HG02571 (cell line): Measurements from ENCODE around the gene PDE7B.

Experiments
- ATAC-seq: cut with Tn5 transposase; IDR thresholded peaks from one replicate; pipeline ENCODE4 v1.9.1; 2021; ENCODE audit warnings: mild to moderate bottlenecking, moderate library complexity; ENCODE audit not compliant: unreplicated experiment

Gene PDE7B

DNA sequence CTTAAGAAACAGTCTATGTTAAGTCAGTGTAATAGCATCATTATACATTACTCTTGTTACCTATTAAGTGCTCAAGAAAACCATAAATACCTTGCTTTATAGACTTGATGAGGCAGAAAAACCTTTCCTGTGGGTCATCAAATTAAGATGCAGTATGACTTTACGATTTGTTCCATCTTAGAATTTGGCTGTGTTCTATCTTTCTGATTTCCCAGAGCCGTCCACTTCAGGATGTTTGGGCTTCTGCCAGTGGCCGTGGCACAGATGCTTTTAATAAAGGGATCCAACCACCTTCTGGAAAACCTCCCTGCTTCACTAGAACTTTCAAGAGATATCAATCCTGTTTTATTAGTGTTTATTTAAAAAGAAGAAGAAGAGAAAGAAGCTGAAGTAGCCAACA is 71.2 kb downstream of the PDE7B start:
- no peak for ATAC-seq

DNA sequence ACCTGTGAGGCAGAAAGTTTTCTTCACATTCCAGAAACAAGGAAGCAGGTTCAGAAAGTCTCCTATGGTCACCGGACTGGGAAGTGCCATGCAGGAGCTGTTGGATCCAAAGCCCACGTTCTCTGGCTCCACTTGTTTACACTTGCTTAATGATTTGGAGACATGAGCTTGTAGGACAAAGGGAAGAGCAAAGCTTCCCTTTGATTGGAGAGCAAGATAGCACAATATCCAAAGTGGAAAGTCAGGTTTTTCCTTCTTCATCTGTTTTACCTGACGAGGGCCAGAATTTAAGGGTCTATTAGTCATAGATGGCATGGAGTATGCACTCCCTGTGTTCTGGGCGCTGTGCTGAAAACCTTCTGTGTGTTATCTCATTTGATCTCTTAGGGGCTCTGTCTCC is 81.2 kb downstream of the PDE7B start:
- ATAC-seq: no peak

DNA sequence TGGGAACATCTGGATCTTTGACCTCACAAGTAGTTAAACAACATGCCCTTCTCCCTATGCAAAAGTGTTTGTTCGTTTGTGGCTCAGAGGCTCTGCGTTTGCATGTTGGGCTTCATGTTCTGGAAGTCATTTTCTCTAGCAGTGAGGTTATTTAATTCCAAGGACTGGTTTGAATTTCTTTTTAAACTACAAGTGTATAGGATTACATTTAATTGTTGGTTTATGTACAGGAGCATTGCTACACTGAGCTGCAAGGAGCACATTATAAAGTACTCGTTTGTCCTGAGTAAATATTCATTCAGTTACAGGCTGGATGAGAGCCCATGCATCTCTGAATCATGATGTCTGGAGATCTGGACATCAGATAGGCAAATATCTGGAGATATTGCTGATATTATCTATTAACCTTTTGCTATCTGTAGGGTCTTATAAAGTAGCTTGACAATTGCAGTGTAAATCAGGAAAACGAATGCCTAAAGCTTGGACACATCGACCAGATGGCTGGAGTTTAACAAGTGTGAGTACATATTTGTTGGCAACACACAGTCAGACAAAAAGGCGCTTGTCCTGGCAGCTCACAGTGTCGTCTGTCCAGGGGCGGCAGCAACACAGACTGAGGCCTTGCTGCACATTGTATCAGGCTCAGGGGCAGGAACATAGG is 84.6 kb downstream of the PDE7B start:
- ATAC-seq: no peak

DNA sequence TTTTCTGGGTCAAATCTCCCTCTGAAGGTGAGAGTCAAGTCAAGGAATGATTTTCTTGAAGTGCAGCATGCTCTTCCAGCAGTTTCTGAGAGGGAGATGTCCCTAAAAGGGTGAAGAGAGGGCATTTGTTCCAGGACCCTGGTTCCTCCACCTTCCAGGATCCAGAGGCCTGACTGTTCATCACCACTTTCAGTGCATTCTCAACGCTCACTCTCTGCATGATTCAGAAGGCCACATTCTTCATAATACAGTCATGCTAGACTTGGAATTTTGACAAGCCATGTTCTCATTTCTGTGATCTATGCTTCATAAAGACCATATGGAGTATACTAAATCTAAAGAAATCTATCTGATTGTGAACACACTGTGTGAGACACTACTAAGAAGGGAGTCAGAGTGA is 85.1 kb downstream of the PDE7B start:
- no peak for ATAC-seq

DNA sequence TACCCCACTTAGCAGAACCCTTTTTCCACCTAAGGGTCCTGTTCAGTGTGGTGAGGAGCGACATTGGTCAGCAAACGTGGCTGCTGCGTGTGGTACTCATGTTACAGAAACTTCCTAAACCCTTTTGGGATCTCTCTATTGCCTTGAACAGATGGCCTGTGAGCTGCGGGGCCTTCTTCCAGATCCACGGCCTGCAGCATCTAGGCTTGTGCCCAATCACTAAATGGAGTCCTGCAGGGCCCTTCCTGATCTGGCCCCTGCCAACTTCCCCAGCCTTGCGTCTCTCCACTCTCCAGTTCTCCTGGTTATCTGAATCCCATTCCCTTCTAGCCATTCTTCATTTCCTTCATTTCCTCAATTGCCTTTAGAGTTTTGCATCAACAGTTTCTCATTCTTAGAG is 85.6 kb downstream of the PDE7B start:
- ATAC-seq: no peak

DNA sequence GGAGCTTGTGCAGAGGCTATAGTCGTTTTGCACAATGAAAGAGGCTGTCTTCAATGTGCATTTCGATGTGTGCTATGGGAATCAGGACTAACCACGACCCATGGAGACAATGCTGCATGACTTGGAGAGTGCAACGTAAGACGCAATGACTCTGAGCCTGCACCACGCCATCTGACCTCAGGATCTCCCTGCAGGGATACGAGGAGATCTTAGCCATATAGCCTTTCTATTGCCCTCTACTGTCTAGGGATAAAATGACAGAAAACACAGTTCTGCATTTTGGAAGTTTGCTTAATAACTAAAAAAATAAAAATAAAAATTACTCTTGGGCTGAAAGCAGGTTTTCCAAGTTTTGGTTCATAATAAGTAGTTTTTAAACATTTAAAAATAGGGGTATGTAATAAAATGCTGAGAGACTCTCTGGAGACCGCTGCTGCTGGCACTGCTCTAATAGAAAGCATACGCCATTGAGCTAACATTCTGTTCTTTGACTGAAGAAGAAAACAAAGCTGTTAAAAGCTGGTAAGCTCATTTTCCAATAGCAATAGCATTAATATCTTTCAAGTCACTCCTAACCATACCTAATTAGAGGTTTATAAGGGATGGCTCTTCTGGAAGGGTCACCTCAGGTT is 87.2 kb downstream of the PDE7B start:
- no peak for ATAC-seq

DNA sequence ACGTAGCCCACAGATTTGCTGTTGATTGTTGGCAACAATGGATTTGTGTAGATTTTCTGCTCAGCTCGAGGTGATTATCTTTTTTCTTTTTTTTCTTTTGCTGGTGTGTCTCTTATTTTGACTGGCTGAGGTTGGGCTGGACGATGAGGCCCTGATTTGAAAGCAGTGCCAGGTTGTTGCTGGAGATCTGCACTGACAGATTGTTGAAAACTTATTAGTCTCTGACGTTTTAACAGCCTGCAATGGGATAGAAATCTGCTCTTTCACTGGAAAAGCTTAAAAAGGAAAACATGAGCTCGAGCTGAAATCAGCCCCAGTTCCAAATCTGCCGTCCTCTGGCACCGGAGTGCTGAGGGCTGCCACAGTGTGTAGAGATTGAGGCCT is 87.7 kb downstream of the PDE7B start:
- no peak for ATAC-seq

DNA sequence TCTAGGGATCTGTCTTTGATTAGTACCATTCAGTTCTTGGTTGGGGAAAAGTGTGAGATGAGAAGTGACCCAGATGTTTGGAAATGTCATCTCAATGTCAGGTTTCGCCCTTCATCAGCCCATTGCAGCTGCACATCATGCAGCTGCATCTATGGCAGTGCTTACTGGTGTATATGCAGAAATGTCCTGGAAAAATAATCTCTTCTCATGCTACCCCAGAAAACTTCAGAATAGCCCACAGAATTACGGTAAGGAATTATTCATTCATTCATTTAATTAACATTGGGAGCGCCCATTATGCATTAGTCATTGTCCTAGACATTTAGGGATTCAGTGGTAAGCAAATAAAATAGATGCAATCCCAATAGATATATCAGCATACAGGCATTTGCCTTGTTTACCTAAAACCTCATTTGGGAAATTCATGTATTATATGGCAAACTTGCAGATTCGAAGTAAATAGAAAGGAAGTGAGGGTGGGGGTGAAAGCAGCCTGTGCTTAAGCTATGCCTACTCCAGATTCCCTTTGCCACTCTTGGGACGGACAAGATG is 89.2 kb downstream of the PDE7B start:
- no peak for ATAC-seq

DNA sequence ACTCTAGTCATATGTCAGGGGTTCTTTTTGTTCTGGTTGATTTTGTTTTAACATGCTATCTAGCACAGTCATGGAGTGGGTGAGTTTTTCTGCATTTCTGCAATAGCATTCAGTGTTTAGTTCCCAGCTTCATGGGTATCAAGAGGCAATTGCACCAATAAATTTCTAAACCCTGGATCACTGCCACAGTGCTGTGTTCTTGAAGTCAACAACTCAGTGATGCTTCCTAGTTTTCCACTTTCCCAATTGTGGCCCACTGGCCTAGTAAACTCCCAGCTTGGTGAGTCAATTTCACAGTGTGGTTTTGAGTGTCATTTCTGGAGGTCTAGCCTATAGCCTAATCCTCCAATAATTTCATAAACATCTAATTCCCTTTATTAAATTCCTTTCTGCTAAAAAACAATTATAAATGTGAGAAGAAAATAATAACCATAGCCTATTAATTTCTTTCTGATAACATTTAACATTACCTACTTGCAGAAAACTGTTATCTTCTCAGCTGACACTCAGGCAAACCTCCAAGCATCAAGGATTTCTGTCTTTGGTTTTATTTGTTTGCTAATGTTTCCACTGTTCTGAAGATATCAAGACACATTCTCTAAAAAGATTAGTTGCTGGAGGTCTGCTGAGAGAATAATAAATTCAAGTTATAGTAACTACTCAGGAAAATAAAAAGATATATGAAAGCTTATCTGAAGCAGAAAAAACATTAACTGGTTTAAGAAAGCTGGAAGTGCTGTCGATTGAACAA is 89.9 kb downstream of the PDE7B start:
- no peak for ATAC-seq

DNA sequence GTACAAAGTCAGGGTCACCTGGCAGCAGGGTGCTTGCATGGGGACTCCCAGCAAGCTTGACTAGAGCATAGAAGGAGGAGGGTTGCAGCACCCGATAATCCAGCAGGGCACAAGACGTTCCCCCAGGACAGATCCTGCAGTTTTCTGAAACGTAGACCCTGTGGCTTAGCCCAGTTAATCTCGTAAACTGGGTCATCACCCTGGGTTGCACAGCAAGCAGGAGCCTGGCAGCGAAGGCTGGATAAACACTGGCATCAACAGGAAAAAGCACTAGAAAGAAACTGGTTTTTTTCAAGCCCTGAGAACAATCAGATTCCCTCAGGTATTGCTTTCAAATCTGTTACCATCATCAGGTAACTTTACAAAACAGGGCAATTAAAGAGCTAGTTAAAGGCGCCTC is 92.6 kb downstream of the PDE7B start:
- no peak for ATAC-seq

DNA sequence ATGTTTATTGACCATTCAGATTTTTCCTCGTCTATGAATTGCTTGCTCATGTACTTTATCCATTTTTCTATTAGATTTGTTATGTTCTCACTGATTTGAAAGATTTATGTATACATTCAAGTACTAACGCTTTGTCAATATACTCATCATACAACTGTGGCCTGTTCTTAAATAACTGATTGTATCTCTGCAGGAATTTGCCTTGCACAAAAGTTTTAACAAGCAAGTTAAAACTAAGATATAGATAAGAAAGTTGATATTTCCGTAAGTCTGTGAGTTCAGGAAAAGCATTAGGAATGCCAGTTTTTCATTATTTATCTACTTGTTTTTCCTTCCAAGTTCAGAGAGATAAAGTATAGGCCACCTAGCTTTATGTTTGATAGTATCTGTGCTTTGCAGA is 95.2 kb downstream of the PDE7B start:
- ATAC-seq: no peak

DNA sequence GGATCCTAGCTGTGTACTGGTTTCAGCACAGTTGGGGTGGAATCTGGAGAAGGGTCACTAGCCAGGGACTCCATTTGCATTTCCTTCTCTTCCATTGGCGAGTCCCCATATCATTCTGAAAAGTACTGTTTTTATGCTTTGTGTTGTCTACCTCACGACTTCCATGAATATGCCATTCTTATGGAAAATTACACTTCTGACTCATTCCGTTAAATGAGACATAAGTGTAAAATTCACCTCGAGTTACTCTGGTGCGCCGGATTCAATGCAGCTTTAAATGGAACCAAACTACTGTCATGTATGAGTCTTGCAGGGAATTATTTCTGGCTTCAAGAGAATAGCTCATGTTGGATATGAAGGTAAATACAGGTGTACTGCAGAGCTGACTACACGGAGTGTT is 99.2 kb downstream of the PDE7B start:
- ATAC-seq: no peak

DNA sequence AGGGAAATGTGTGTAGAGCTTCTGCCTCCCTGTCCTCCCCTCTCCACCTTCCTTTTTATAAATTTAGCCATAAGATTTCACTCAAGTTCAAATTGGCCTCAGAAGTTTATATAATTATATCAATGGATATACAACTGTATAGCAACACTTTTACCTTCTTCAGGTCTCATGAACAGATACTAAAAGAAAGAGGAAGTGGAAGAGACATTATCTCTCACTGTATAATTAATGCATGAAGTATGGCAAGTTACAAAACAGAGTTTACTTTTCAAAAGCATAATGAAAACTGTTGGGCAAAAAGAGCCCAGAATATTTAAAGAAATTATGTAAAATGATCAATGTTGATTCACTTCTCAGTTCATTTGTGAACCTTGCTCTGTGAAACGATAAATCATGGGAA is 99.7 kb downstream of the PDE7B start:
- no peak for ATAC-seq

DNA sequence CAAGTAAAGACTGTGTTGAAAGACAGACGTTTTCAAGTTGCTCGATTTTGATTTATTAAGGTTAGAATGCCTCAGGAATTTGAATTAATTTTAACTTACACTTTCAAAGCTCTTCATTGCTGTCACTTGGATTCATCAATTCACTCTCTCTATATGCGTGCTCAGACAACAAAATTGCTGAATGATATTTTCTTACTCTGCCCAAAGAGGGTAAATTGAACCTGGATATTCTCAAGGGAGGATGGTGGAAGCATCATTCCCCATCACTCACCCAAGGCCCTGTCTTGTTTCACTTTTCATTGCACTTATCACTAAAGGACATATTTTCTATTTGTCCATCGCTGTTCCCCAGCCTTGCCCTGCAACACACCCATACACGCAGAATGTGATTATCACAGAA is 102.3 kb downstream of the PDE7B start:
- ATAC-seq: no peak

DNA sequence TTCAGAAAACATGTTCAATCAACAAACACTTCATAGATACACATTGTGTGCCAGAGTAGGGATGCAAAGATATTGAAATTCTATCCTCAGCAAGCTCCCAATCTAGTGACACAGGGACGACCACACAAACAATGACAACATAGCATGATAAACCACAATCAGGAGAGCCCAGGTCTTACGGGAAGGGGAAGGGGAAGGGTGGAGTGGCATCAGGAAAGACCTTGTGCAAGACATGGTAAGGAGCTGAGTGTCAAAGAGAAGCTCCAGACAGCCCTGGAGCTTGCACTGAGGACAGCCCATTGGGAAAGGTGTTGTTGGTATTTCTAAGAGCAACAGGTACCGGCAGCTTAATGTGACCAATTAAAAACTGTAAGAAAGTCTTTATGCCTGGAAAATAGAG is 103.6 kb downstream of the PDE7B start:
- no peak for ATAC-seq

DNA sequence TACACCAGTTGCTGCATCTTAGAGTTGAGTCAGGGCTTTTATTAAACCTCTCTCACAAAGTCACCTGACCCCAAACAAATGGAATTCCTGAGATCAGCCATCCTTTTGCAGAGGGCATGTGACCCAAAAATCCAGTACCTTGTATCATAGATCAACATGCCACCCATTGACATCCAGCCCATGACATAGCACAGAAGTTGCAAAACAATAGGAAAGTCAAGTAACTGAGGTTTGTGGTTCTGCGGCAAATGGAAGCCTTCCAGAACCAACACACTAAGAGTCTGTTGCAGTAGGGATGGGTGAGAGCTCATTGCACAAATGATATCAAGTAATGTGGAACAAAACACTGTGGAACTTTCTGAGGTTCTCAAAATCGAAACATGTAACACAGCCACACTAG is 111.2 kb downstream of the PDE7B start:
- ATAC-seq: no peak

DNA sequence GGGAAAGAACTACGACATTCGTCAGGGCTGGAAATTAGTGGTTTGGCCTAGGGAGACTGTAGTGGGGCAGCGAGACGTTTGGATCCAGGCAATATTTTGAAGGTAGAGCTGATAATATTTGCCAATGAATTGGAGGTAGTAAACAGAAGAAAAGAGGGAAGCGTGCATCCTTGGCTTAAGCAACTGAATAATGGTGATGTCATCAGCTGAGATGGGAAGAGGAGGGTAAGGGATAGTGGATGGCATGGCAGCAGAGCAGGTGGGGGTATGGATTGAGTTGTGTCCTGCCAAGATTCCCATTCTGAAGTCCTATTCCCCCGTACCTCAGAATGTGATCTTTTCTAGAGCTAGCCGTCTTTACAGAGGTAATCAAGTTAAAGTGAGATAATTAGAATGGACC is 119.2 kb downstream of the PDE7B start:
- no peak for ATAC-seq

DNA sequence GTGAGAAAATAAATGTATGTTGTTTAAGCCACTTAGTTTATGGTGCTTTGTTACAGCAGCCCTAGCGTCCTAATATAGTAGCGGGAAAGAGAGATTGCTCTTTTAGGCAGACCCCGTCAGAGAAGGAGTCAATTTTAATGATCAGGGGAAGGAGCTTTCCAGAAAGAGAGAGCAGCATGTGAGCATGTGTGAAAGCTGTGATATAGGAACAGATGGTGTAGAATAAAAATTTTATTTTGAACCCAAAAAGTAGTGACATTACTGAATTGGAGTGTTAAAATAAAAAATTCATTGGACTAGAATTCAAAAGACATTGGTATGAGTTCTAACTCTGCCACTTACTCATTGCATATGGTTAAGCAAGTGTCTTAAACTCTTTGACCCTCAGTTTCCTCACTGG is 119.8 kb downstream of the PDE7B start:
- no peak for ATAC-seq

DNA sequence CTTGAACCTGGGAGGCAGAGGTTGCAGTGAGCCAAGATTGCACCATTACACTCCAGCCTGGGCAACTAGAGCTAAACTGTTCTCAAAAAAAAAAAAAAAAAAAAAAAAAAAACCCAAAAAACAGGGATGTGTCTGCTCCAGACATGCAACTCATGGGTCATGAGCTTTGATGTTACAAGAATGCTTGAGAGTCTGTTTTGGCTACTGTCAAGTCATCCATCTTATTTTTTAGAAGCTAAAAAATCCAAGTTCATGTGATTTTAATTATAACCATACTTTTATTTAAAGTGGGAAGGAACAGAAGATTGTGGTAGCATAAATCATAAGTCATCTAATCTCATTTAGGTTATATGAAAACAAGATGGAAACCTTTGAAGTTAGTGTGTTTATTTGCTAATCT is 120.6 kb downstream of the PDE7B start:
- no peak for ATAC-seq

DNA sequence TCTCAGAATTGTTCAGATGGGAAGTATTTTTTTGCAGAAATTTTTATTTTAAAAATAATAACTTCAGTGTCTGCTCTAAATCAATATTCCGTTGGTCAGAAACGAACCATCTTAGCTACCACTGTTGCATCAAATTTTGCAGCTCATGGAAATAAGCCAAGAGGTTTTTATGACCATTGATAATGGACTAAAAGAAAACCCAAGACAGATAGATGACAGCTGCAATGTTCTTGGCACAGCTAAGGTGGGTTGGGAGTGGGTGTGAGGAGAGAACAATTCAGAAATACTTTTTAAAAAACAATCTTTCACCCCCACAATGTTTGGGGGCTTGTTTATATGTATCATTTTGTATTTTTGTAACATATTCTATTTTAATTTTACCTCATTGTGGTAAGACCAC is 121.1 kb downstream of the PDE7B start:
- ATAC-seq: no peak

DNA sequence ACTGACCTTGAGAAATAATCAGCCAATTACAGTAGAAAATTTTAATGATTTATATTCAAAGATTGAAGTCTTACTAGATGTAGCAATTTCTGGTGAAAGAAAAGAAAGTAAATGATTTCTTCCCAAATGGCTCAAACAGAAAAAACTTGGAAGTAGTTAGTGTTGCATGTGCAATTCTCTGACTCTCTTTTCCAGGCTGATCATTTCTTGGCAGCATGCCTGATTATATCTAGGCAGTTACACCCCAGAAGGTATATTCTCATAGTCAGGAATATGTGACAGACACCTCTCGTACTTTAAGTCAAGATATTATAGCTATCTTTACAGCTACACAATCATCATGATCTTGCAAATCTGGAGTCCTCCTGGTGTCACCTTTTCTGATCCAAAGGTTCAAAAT is 122.9 kb downstream of the PDE7B start:
- no peak for ATAC-seq

DNA sequence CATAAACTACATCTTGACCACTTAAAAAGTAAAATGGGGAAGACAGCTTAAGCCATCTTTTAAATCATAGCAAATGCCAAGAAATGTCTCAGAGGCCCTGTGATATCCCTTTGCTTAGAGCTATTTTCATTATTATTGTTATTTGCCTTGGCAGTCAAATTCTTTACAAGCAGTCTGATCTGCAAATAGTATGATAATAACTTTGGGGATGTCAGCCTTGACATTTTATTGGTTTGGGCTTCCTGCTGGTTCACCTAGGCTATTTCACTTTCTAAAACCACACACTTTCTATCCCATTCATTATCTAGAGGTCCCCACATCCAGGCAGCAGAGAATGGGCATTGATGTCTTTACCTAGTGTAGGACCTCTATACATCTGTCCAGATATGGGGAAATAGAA is 125.1 kb downstream of the PDE7B start:
- ATAC-seq: no peak
